GM18498 (cell line): Measurements from ENCODE around the gene HSPA9.
"Not testable (repeated sequence)": the region's sequence is repeated elsewhere in the genome, so short reads cannot be mapped to it uniquely, and the experiment has no call there.

Source experiments
- ATAC-seq: cut with Tn5 transposase; IDR thresholded peaks from one replicate; pipeline ENCODE4 v1.9.1; 2021; ENCODE audit warnings: mild to moderate bottlenecking, moderate library complexity; ENCODE audit not compliant: unreplicated experiment

Gene HSPA9

GRCh38 chr5:138538943-138539627, 36.1 kb downstream of the HSPA9 start:
- ATAC-seq = no peak

DNA sequence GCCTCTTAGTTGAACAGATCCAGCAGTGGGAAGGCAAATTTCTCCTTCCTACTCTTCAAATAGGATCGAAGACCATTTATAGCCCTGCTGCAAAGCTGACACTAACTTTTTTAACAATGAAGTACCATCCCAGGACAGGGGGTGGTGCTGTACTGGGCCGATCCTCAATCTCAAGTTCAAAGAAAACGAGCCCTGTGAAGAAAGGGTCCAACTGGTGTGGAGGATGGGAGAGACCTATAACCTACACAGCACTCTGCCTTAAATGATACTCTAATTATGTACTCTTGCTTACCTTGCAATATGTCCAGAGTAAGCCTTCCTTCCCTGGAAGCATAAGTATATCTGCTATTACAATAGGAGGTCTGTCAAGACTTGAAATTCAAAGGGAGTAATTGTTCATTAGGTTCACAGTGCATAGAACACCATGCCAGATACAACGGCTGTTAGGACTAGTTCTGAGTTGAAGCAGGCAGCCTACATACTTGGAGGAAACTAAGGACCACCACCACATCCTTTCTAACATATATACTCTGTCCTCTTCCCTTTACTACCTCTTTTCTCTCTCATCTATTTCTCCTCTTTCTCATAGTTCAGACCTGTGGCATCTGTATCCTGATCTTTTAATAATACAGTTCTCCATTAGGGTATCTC, 38.4 kb downstream of the HSPA9 start:
- no peak for ATAC-seq

DNA sequence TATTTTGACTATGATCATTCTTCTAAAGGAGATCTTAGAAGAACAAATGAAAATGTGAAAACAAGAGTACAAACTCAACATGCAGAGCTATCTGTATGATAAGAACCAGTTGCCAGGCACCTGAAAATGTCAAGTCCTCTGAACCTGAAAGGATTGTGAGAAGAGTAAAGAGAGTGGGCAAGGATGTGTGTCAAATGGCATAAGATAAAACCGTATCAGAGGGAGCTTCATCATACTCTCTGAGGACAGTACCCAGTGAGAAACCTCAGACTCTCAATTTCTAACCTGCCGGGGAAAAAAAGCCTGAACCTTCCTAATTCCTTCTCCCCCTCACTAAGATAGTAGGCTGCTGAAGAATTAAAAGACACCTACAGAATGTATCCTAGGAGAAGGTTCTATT, 39.0 kb downstream of the HSPA9 start:
- no peak for ATAC-seq

DNA sequence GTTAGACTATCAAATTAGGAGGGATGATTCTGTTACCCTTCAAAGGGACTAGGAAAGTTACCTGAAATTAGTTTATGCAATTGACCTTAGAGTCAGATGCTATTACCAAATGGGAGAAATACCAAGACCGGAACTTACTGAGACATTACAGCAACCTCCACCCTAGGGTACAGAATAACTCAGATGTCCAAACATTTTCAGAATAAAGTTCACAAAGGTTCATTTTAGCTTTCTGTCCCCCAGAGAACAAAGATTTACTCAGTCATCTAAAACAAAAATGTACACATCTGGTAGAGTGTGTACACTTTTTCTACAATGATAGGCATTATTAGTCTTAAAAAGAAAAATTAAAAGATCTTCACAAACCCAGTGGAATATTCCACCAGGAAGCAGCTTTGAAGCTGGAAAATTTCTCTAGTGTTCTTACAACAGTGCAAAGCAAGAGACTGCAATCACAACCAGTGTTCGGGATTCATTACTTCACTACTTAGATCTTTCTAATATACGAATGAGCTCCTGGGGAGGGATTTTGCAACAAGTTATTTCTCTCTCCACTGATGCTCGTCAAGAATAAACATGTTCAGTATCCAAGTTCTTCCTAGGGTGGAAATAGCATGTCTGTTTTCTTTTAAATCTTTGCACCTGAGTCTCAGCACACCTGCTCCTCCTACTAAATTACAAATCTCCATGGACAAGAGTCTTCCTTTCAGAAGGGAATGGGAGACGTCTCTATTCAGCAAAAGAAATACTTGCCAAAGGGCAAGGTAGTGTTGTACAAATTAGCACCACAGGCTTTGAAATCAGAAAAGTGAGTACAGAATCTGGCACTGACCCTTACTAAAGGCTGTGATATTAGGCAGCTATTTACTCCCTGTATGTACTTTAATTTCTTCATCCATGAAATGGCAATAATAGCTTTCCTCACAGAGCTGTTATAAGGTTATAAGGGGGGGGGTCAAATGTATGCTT, 40.9 kb downstream of the HSPA9 start:
- no peak for ATAC-seq

DNA sequence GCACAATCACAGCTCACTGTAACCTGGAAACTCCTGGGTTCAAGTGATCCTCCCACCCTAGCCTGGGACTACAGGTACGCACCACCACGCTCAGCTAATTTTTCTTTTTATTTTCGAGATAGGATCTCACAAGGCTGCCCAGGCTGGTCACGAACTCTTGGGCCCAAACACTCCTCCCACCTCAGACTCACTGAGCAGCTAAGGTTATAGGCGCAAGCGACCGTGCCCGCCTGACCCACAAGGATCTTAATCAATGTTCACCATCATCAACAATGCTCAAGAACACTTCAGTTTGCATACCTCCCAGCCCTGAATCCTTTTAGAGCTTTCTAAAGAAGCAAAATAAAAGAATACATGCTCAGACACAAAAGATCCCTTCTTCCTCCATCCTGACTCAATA, 45.4 kb downstream of the HSPA9 start:
- no peak for ATAC-seq

DNA sequence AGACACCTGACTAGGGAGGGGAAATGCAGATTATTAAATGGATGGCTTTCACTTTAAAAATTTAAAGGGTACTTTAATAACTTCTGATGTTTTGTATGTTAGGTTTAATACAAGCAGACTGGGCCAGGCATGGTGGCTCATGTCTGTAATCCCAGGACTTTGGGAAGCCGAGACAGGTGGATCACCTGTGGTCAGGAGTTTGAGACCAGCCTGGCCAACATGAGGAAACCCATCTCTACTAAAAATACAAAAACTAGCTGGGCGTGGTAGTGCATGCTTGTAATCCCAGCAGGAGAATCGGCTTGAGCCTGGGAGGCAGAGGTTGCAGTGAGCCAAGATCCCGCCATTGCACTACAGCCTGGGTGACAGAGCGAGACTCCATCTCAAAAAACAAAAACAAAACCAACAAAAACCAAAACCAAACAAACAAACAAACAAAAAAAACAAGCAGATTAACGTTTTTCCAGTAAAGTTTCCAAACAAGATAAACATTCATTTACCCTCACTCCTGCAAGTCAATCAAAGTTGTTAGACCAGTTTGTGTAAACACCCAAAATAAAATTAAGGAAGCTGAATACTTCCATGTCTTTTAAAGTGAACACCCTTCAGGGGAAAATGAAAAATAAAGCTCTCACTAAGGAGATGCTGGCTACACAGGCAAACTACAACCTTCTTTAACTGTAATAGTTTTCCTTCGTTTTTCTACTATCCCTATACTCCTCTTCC, 46.3 kb downstream of the HSPA9 start:
- no peak for ATAC-seq

DNA sequence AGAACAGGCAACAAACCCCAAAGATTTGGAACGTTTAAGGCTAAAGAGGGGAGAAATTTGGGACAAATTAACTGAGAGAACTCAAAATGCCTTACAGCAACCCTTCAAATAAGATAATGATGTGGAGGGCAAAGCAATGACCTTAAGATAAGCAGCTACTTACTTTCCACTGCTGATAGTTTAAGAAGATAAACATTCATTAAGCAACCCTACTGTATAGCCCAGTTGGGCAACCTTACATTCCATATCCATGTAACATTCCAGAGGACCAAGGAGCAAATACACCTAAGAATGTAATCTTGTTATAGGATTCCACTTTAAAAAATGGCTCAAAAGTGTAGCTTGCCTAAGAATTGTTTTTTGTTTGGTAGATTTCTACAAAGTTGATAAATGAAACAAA, 47.0 kb downstream of the HSPA9 start:
- ATAC-seq = no peak

DNA sequence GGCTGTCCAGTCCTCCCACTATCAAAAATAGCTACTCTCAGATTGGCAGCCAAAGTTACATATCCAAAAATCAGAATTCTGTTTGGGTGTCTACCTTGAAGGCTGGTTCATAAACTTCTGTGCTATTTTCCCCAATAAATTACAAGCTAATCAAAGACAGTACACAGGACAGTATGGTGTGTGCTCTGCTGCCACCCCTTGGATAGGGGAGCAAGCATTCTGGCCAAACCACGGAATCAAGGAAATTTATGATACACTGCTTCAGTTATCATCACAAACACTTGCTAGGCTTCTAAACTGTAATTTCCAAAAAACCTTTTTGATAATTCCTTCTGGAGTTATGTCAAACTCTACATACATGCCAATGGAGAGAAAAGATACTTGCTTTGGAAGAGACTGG, 48.0 kb downstream of the HSPA9 start:
- no peak for ATAC-seq

DNA sequence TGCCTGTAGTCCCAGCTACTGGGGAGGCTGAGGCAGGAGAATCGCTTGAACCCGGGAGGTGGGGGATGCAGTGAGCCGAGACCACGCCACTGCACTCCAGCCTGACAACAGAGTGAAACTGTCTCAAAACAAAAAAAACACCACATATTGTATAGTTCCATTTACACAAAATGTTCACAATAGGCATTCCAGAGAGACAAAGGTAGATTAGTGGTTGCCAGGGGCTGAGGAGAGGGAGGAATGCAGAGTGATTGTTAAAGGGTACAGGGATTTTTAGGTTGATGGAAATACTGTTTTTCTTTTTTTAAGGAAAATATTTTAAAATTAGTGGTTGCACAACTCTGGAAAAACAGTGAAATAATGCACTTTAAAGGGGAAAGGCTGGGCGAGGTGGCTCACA, 51.8 kb downstream of the HSPA9 start:
- ATAC-seq = no peak

GRCh38 chr5:138520971-138521370, 54.2 kb downstream of the HSPA9 start:
- no peak for ATAC-seq

DNA sequence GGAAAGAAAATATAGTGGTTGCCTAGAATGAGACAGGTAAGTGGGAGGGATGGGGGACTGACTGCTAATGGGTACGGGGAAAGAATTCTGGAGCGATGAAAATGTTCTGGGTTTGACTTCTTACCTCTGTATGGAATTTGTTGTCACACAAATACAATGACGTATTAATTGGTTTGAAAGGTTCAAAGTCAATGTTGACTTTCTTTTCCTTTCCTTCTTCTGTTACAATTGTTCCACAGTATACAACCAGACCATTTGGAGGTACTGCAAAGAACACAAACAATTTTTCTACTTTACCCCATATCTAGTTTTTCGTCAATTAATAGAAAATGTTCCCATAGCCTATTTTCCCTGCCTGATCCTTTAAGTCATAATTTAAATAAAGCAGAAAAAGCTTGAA, 57.8 kb downstream of the HSPA9 start:
- no peak for ATAC-seq

DNA sequence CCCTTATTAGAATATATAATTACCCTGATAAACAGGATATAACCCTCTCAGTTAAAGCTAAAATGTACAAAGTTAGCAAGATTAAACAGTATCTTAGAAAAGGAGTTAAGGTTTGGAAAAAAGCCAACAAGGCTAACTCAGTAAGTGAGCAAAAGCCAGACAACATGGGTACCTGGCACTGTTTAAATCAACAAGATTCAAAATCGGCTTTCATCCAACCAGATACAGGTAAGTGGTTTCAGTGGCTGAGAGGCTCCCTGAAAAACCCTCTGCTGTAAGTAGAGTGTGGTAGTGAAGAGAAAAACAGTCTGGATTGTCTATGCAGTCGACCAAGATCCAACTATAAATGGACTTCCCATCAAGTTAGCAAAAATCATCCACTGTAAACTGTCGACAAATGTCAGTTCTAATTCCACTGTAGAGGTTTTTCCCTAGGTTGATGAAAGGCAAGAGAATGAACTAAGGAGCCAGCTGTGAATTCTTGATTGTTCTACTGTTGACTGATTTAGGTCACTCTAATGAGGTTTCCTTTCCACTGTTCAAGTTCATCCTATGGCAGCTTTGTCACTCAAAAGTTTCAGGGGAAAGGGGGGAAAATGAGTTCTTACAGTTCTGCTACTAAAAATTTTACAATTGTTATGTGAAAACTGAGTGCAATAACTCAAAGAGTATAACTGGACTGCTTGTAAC, 59.5 kb downstream of the HSPA9 start:
- ATAC-seq = no peak

DNA sequence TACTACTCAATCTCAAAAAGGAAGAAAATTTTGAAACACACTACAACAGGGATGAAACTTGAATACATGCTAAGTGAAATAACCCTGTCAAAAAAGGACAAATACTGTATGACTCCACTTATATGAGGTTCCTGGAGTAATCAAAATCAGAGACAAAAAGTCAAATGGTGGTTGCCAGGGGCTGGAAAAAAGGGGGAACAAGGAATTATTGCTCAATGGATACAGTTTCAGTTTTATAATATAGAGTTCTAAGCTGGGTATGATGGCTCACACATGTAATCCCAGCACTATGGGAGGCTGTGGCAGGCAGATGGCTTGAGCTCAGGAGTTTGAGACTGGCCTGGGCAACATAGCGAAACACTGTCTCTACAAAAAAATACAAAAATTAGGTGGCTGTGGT, 61.2 kb downstream of the HSPA9 start:
- no peak for ATAC-seq

DNA sequence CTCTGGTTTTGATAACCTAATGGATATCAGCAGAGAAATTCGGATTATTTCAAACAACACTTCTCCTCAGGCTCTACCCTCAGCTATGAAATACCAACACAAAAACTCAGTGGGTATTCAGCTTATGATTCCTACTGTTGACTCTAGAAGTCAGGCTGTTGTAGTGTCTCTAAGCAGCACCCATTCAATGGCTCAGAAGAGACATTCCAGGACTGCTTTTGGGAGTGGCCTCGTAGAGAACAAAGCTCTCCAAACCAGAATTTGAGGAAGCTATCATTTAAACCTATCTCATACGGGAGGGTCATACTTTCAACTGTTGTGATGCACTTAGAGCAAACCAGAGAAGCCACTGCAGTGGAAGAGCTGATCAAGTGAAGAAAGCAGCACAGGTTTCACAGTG, 66.2 kb downstream of the HSPA9 start:
- no peak for ATAC-seq

DNA sequence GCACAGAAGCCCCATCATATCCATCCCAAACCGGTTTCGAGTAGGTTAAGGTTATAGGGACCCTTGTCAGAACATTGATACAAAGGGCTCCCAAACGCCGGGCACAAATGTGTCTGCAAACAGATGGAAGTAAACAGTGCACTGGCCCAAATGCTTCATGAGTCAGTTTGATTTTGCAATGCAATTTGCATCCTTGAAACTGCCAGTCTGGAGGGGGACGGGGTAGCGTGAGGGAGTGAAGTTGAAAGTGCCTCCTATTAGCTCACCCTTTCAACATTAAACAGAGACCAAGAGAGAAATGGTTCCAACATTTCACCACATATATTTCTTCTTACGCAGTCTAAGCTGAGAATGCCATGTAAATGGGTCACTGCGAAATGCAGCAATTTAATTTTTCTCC, 67.7 kb downstream of the HSPA9 start:
- not testable (repeated sequence) for ATAC-seq

- no peak for ATAC-seq
Observed at GRCh38 chr5:138506370-138507306, 68.6 kb downstream of the HSPA9 start.

GRCh38 chr5:138504799-138505198, 70.4 kb downstream of the HSPA9 start:
- no peak for ATAC-seq
